Suprapubic skin (tissue), 4 donors: Measurements from ENCODE around the gene MARCKSL1. TPM values are rescaled to one million over a fixed set of nuclear protein-coding genes. Genes with fewer than 3 reads are reported as not detected.
A peak's percentile ranks its signal among the peaks of the same experiment; 100 is the strongest.

Source experiments
- DNase-seq, 2 donors: peaks; one replicate each; pipeline ENCODE4 v3.0.0-alpha.2; 2019; ENCODE audit warnings: low spot score in 2 of 2
- H3K27ac ChIP-seq: fragments of 200-600 bp; sonication (generic); one replicate; pipeline ENCODE4 v1.5.1; 2019
- H3K27me3 ChIP-seq: fragments of 200-600 bp; sonication (generic); one replicate; pipeline ENCODE4 v1.5.1; 2019
- H3K36me3 ChIP-seq: fragments of 200-600 bp; sonication (generic); one replicate; pipeline ENCODE4 v1.5.1; 2019
- H3K4me1 ChIP-seq: fragments of 200-600 bp; sonication (generic); one replicate; pipeline ENCODE4 v1.5.1; 2019
- H3K4me3 ChIP-seq: fragments of 200-600 bp; sonication (generic); one replicate; pipeline ENCODE4 v1.5.1; 2019; ENCODE audit warnings: mild to moderate bottlenecking
- H3K9me3 ChIP-seq: fragments of 200-600 bp; sonication (generic); one replicate; pipeline ENCODE4 v1.5.1; 2019
- CTCF ChIP-seq, 2 donors: fragments of 200-600 bp in 1 of 2; fragments of 450-650 bp in 1 of 2; sonication (generic) in 1 of 2; IDR thresholded peaks; one replicate each; pipeline ENCODE4 v1.5.1; 2016 to 2019; ENCODE audit warnings: antibody characterized with exemption in 2 of 2, mild to moderate bottlenecking in 1 of 2, moderate library complexity in 1 of 2
- EP300 ChIP-seq: sonication (generic); formaldehyde crosslinking; IDR thresholded peaks from one replicate; pipeline ENCODE4 v1.6.1; 2017; ENCODE audit warnings: antibody characterized with exemption
- POLR2A ChIP-seq, 2 donors: fragments of 450-650 bp; IDR thresholded peaks; one replicate each; pipeline ENCODE4 v1.6.1; 2017; ENCODE audit warnings: antibody characterized with exemption in 2 of 2, mild to moderate bottlenecking in 2 of 2, moderate library complexity in 2 of 2
- POLR2AphosphoS5 ChIP-seq, 3 donors: sonication (generic); formaldehyde crosslinking; IDR thresholded peaks; one replicate each; pipeline ENCODE4 v1.6.1; 2017; ENCODE audit warnings: antibody characterized with exemption in 3 of 3
- WGBS: methylation state at CpG from one replicate; pipeline ENCODE4 v1.1.5; 2018; 5-methylcytosine and 5-hydroxymethylcytosine counted together
- total RNA-seq, 4 donors: library from RNA; depleted of rRNA; stranded (reverse); fragments of >200 nt; gene quantifications; one replicate each; pipeline ENCODE4 v1.1.0, GENCODE V29; 2016

MARCKSL1 gene
- total RNA-seq, 4 donors from 2014 or later = 12.8 to 25.1 (median 19.3) TPM

- peak within 1 kb of the TSS; percentile 50 for H3K4me3 ChIP-seq
- H3K27ac ChIP-seq = peak within 1 kb of the TSS; percentile 61
- H3K27me3 ChIP-seq = no peaks in the 10 kb centered on the region
- H3K4me1 ChIP-seq = peaks cover 18% of the 10 kb centered on the region
- TF ChIP-seq POLR2AphosphoS5 (IDR thresholded peaks at IDR 0.05) = no peak
- TF ChIP-seq POLR2A (IDR thresholded peaks at IDR 0.05) = no peak
- TF ChIP-seq EP300 = no peak
- TF ChIP-seq CTCF (IDR thresholded peaks at IDR 0.05) = no peak
- no peak for DNase-seq
- 69% methylated on average over 17 of the region's 17 CpGs for WGBS
- no peaks in the 10 kb centered on the region for H3K9me3 ChIP-seq
- H3K36me3 ChIP-seq = peaks cover 34% of the 10 kb centered on the region
Measured at GRCh38 chr1:32362474-32363313, 26.7 kb upstream of the MARCKSL1 start, which contains the start of the genes FAM229A and TSSK3. Gene FAM229A (minus strand): TSS chr1:32362485. CDS start chr1:32362091, 394 bp downstream. Gene TSSK3 (plus strand): TSS chr1:32362539. CDS start chr1:32362702, 163 bp downstream.

- no peaks in the 10 kb centered on the region for H3K9me3 ChIP-seq
- peak overlapping the region; percentile 61 for H3K27ac ChIP-seq
- peak in 1 of 2 donors; percentile 72 for DNase-seq
- TF ChIP-seq CTCF (IDR thresholded peaks at IDR 0.05) (peak; percentile 1 to 18), POLR2A (IDR thresholded peaks at IDR 0.05) (no peak), EP300 (no peak), POLR2AphosphoS5 (IDR thresholded peaks at IDR 0.05) (no peak)
- 2% methylated on average over 44 of the region's 91 CpGs for WGBS
- peak overlapping the region; percentile 50 for H3K4me3 ChIP-seq
- H3K27me3 ChIP-seq = no peaks in the 10 kb centered on the region
- H3K4me1 ChIP-seq = peaks cover 18% of the 10 kb centered on the region
- peaks cover 26% of the 10 kb centered on the region for H3K36me3 ChIP-seq
Measured at GRCh38 chr1:32361674-32362473, 25.8 kb upstream of the MARCKSL1 start.

- Histone ChIP-seq H3K4me1 (peaks cover 18% of the 10 kb centered on the region), H3K27ac (peak overlapping the region; percentile 61), H3K9me3 (no peaks in the 10 kb centered on the region), H3K27me3 (no peaks in the 10 kb centered on the region), H3K36me3 (peaks cover 20% of the 10 kb centered on the region), H3K4me3 (peak overlapping the region; percentile 50)
- TF ChIP-seq CTCF (IDR thresholded peaks at IDR 0.05) = no peak
- peak in 2 of 3 donors; percentile 33 to 38 for TF ChIP-seq POLR2AphosphoS5 (IDR thresholded peaks at IDR 0.05)
- DNase-seq = no peak
- WGBS = 65% methylated on average over 11 of the region's 35 CpGs
Measured at GRCh38 chr1:32361308-32361673, 25.3 kb upstream of the MARCKSL1 start.

GRCh38 chr1:32358435-32358834 lies 22.4 kb upstream of the MARCKSL1 start:
- Histone ChIP-seq H3K36me3 (peaks cover 1% of the 10 kb centered on the region), H3K27me3 (no peaks in the 10 kb centered on the region), H3K4me1 (peaks cover 28% of the 10 kb centered on the region), H3K9me3 (no peaks in the 10 kb centered on the region), H3K27ac (no peak overlapping the region), H3K4me3 (no peak overlapping the region)
- no peak for TF ChIP-seq POLR2A (IDR thresholded peaks at IDR 0.05)
- no peak for TF ChIP-seq EP300
- no peak for TF ChIP-seq POLR2AphosphoS5 (IDR thresholded peaks at IDR 0.05)
- no peak for TF ChIP-seq CTCF (IDR thresholded peaks at IDR 0.05)
- no peak for DNase-seq
- 69% methylated on average over 3 of the region's 3 CpGs for WGBS

GRCh38 chr1:32357614-32358013 lies 21.6 kb upstream of the MARCKSL1 start:
- DNase-seq = no peak
- no peaks in the 10 kb centered on the region for H3K27me3 ChIP-seq
- H3K4me1 ChIP-seq = peaks cover 34% of the 10 kb centered on the region
- H3K9me3 ChIP-seq = no peaks in the 10 kb centered on the region
- no peak overlapping the region for H3K4me3 ChIP-seq
- 67% methylated on average over 6 of the region's 6 CpGs for WGBS
- no peaks in the 10 kb centered on the region for H3K36me3 ChIP-seq
- H3K27ac ChIP-seq = no peak overlapping the region
- no peak for TF ChIP-seq POLR2AphosphoS5 (IDR thresholded peaks at IDR 0.05)
